ENCODE data around the gene SULT1C3. TPM values are rescaled to one million over a fixed set of nuclear protein-coding genes. Genes with fewer than 3 reads are reported as not detected.

The SULT1C3 gene
- total RNA-seq, 1 donor from 2014 or later: not detected

DNA sequence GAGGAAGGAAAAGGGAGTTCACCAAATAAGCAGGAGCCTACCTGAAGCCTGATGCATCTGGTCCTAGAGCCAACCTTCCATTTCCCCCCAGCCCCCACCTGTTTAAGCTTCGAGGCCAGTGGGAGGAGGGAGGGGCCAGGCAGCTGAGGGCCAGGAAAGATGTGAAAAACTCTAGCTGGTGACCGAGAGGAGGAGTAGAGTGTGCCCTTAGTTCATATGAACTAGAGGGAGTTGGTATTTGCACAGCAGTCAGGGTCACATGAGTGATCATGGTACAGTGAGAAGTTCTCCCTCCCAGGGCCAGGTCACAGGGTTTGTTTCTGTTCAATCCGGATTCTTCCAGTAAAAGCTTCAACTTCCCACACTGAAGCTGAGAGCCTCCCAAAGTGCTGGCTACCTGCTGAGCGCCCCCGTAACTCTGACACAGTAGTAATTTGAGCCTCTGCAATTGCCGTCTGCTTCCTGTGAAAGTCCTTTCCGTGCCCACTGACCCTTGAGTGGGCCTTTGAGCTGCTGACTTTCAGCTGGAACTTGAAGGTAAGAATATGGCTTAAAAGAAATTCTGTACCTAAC lies 48.9 kb downstream of the SULT1C3 start, which contains the start of gene SULT1C2:
TSS of gene SULT1C2 (plus strand) at position 362 of the 573 bp plus-strand sequence. CDS start 4,773 bp downstream, outside the sequence.
- H3K4me3 Mint-ChIP-seq: no peak within 1 kb of the TSS
- TF ChIP-seq, protein P1, sequence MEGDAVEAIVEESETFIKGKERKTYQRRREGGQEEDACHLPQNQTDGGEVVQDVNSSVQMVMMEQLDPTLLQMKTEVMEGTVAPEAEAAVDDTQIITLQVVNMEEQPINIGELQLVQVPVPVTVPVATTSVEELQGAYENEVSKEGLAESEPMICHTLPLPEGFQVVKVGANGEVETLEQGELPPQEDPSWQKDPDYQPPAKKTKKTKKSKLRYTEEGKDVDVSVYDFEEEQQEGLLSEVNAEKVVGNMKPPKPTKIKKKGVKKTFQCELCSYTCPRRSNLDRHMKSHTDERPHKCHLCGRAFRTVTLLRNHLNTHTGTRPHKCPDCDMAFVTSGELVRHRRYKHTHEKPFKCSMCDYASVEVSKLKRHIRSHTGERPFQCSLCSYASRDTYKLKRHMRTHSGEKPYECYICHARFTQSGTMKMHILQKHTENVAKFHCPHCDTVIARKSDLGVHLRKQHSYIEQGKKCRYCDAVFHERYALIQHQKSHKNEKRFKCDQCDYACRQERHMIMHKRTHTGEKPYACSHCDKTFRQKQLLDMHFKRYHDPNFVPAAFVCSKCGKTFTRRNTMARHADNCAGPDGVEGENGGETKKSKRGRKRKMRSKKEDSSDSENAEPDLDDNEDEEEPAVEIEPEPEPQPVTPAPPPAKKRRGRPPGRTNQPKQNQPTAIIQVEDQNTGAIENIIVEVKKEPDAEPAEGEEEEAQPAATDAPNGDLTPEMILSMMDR (IDR thresholded peaks at IDR 0.05): no peak
- ATAC-seq (ENCODE audit: low read depth) (no peak), DNase-seq (no peak)
- ChIA-PET CTCF (no interaction called here), POLR2A (interaction anchor here (0.7 kb wide), 1 partner anchor 50 kb away, joined by 4 read pairs; no protein-coding TSS in a partner anchor)
- no peak within 1 kb of the TSS for H3K27ac Mint-ChIP-seq
- no peaks in the 10 kb centered on the region for H3K9me3 Mint-ChIP-seq
- no peaks in the 10 kb centered on the region for H3K4me1 Mint-ChIP-seq
- H3K27me3 Mint-ChIP-seq: peaks cover 3% of the 10 kb centered on the region
- intact Hi-C loops (cut with micrococcal nuclease): no loop called here
- H3K36me3 Mint-ChIP-seq (ENCODE audit: low read depth): no peaks in the 10 kb centered on the region

DNA sequence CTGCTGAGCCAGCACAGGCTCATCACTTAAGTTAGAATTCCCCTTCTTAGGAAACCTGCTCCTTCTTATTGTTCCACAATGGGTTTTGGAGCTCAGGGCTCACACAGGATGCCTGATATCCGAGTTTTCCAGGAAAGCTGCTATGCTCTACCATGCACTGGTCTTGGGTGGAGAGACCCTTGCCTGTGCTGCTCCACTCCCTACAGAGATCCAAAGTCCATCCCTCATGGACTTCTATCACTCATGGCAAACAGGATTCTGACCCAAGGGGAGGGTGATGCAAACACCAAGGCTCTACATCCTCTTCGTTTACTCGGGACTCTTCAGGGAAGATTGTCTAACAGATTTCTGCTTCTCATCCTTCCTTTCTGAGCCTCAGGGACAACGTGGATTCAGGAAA lies 54.1 kb downstream of the SULT1C3 start:
- intact Hi-C loops (cut with micrococcal nuclease): no loop called here
- H3K4me1 Mint-ChIP-seq: no peaks in the 10 kb centered on the region
- ATAC-seq (ENCODE audit: low read depth) (no peak), DNase-seq (no peak)
- H3K9me3 Mint-ChIP-seq: no peaks in the 10 kb centered on the region
- no peak overlapping the region for H3K27ac Mint-ChIP-seq
- no peaks in the 10 kb centered on the region for H3K27me3 Mint-ChIP-seq
- no peaks in the 10 kb centered on the region for H3K36me3 Mint-ChIP-seq (ENCODE audit: low read depth)
- POLR2A ChIA-PET: no interaction called here
- CTCF ChIA-PET: no interaction called here
- TF ChIP-seq, protein P1 (IDR thresholded peaks at IDR 0.05): no peak
- no peak overlapping the region for H3K4me3 Mint-ChIP-seq

DNA sequence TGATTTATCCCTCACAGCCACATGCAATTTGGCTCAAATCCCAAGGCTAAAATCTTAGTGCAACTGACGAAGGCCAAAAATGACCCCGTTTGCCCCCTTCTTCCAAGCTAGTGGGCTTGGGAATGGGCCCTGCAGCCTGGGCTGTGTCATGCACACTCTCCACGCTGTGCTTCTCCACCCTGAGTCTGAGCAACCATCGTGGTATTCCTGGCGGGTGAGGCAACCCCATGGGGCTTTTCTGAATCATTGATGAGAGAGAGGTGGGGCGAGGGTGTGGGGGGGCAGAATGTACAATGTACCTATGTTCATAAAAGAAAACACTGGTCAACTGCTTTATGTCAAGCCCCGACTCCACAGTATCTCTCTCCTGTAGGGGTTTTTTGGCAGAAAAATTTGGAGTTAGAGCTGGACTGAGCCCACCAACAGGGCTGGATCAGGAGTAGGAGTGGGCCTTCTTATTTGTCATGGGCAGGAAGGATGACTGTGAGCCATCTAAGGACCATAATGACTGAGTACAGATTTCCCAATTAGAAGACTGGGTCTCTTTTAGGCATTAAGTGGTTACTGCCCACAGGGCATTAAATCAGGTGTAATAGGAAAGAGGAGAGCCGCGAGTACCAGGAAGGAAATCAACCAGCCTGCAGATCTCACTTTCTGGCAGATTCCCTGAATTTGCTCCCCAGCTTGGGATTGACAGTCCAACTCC lies 57.8 kb downstream of the SULT1C3 start:
- peaks cover 2% of the 10 kb centered on the region for H3K27me3 Mint-ChIP-seq
- POLR2A ChIA-PET: no interaction called here

DNA sequence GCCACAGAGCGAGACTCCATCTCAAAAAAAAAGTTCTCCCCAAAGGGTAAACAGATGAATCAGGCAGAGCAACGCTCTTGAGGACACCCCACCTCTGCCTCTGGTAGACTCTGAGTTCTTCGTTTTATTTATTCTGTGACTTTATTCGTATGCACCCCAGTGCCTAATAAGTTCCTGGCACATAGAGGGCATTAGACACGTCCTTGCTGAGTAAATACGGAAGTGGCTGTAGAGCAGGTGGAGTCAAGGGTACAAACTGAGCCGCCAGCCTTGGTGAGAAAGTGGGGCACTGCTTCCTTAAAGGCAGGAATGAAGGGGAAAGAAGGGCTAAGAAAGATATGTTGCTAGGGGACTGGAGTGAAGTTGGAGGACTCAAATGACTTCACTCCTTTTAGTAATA lies 61.8 kb downstream of the SULT1C3 start:
- TF ChIP-seq, protein P1 (IDR thresholded peaks at IDR 0.05): no peak
- ATAC-seq (ENCODE audit: low read depth): no peak
- H3K27ac Mint-ChIP-seq: no peak overlapping the region
- H3K4me3 Mint-ChIP-seq: no peak overlapping the region
- ChIA-PET CTCF (no interaction called here), POLR2A (no interaction called here)
- DNase-seq: no peak
- H3K27me3 Mint-ChIP-seq: peaks cover 2% of the 10 kb centered on the region
- no peaks in the 10 kb centered on the region for H3K4me1 Mint-ChIP-seq
- intact Hi-C loops (cut with micrococcal nuclease): no loop called here
- no peaks in the 10 kb centered on the region for H3K36me3 Mint-ChIP-seq (ENCODE audit: low read depth)
- H3K9me3 Mint-ChIP-seq: no peaks in the 10 kb centered on the region

More for the DNA sequence above, 57.8 kb downstream of the SULT1C3 start:
- intact Hi-C loops (cut with micrococcal nuclease): no loop called here
- ATAC-seq (ENCODE audit: low read depth) (no peak), DNase-seq (no peak)
- CTCF ChIA-PET: no interaction called here
- H3K36me3 Mint-ChIP-seq (ENCODE audit: low read depth): no peaks in the 10 kb centered on the region
- no peaks in the 10 kb centered on the region for H3K4me1 Mint-ChIP-seq
- H3K27ac Mint-ChIP-seq: no peak overlapping the region
- no peak overlapping the region for H3K4me3 Mint-ChIP-seq
- no peaks in the 10 kb centered on the region for H3K9me3 Mint-ChIP-seq
- TF ChIP-seq, protein P1 (IDR thresholded peaks at IDR 0.05): no peak

DNA sequence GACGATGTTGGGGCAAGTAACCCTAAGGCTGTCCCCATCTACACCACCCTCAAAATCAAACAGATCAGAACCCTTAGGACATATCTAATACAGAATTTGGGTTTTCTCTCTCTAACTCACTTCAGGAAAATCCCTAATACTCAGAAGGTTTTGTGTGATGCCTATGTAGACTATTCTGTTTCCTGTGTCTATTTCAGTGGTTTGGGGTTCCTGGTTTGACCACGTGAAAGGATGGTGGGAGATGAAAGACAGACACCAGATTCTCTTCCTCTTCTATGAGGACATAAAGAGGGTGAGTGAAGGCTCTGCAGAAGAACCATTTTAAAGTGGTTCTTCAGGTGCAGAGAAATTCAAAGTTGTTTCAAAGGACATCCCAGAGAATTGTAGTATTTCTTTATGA lies 65.2 kb downstream of the SULT1C3 start:
- Mint-ChIP-seq H3K27ac (no peak overlapping the region), H3K4me3 (no peak overlapping the region), H3K36me3 (ENCODE audit: low read depth) (no peaks in the 10 kb centered on the region), H3K9me3 (no peaks in the 10 kb centered on the region), H3K4me1 (no peaks in the 10 kb centered on the region), H3K27me3 (peaks cover 2% of the 10 kb centered on the region)
- TF ChIP-seq, protein P1 (IDR thresholded peaks at IDR 0.05): no peak
- no peak for DNase-seq
- intact Hi-C loops (cut with micrococcal nuclease): no loop called here
- ChIA-PET CTCF (no interaction called here), POLR2A (no interaction called here)
- ATAC-seq (ENCODE audit: low read depth): no peak
